ACC112 (cell line): Measurements from ENCODE around the gene ZSWIM5.
"Not testable (repeated sequence)": the region's sequence is repeated elsewhere in the genome, so short reads cannot be mapped to it uniquely, and the experiment has no call there.

Experiments
- H2AFZ ChIP-seq: fragments of 200-600 bp; sonication (generic); one replicate; pipeline ENCODE4 v1.6.0; 2017; ENCODE audit warnings: antibody characterized with exemption, low read length; ENCODE audit not compliant: unreplicated experiment
- H3K27ac ChIP-seq: fragments of 200-600 bp; sonication (generic); 2 replicates; pipeline ENCODE4 v1.5.1; 2014; ENCODE audit warnings: low read depth, mild to moderate bottlenecking, antibody characterized with exemption, low read length, moderate library complexity
- H3K27me3 ChIP-seq: fragments of 200-600 bp; sonication (generic); 2 replicates; pipeline ENCODE4 v1.6.1; 2014; ENCODE audit warnings: mild to moderate bottlenecking, antibody characterized with exemption, low read length, moderate library complexity, mixed read lengths; ENCODE audit not compliant: insufficient read depth
- H3K36me3 ChIP-seq: fragments of 200-600 bp; sonication (generic); 2 replicates; pipeline ENCODE4 v1.6.1; 2016; ENCODE audit warnings: mild to moderate bottlenecking, antibody characterized with exemption, low read length, moderate library complexity, mixed read lengths; ENCODE audit not compliant: insufficient read depth
- H3K4me1 ChIP-seq: fragments of 200-600 bp; sonication (generic); one replicate; pipeline ENCODE4 v1.6.1; 2016; ENCODE audit warnings: low read length, mixed read lengths; ENCODE audit not compliant: insufficient read depth, unreplicated experiment, control insufficient read depth
- H3K4me3 ChIP-seq: fragments of 200-600 bp; sonication (generic); 2 replicates; pipeline ENCODE4 v1.5.1; 2014; ENCODE audit warnings: mild to moderate bottlenecking, low read depth, low read length
- H3K79me2 ChIP-seq: fragments of 200-600 bp; sonication (generic); one replicate; pipeline ENCODE4 v1.6.0; 2016; ENCODE audit warnings: low read length; ENCODE audit not compliant: control insufficient read depth, unreplicated experiment, insufficient read depth

Gene ZSWIM5

DNA sequence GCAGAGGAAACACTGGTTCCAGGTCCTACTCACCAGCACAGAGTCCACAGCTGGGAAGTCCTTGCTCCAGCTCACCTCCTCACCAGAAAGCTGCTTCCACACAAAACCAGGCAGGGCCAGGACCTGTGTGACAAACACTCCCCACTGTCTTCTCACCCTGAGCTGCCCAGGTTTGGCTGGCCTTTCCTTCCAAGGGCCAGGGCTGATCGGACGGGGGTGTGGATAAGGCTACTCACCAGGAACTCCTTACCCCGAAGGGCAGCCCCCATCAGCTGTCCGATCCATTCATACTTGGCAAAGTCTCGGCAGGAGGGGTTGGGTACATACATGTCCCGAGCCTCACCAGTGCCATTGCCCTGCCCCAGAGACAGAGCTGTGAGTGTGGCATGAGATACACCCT, 200.6 kb downstream of the ZSWIM5 start:
- Histone ChIP-seq H3K36me3 (peaks cover 15% of the 10 kb centered on the region; the same call in 1 of the 2 replicates), H3K4me3 (no peak overlapping the region), H2AFZ (no peak overlapping the region), H3K27ac (no peak overlapping the region), H3K4me1 (no peaks in the 10 kb centered on the region), H3K27me3 (no peaks in the 10 kb centered on the region), H3K79me2 (peaks cover 10% of the 10 kb centered on the region)

DNA sequence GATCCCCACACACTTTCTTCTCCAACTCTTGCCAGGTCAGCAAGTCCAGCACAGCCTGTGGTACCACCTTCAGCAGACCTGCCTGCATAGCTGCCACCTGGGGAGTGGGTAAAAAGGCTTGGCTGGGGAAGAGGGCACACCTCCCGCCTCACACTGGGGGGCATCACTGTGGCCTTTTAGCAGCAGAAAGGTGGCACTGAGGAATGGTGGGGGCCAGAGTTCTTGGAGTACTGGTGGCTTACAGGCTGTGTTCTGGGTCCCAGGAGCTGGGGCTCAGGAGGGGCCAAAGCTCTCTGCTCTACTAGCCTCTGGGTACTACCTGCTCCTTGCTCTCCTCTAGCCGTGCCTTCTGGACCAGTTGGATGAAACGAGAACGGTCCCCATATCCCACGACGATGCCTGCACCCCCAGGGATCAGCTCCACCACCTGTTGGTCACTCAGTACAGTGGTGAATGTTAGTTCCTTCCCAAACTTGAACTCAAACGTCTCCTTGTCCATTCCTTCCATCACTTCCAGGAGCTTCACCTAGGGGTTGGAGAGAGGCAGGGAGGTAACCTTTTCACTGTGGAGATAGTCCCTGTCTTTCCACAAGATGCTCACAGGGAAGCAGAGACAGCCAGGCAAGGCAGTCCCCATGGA, 202.0 kb downstream of the ZSWIM5 start:
- Histone ChIP-seq H3K4me1 (no peaks in the 10 kb centered on the region), H3K27ac (no peak overlapping the region), H3K79me2 (no peaks in the 10 kb centered on the region), H3K36me3 (peaks cover 15% of the 10 kb centered on the region; the same call in 1 of the 2 replicates), H3K4me3 (no peak overlapping the region), H3K27me3 (no peaks in the 10 kb centered on the region), H2AFZ (no peak overlapping the region)

DNA sequence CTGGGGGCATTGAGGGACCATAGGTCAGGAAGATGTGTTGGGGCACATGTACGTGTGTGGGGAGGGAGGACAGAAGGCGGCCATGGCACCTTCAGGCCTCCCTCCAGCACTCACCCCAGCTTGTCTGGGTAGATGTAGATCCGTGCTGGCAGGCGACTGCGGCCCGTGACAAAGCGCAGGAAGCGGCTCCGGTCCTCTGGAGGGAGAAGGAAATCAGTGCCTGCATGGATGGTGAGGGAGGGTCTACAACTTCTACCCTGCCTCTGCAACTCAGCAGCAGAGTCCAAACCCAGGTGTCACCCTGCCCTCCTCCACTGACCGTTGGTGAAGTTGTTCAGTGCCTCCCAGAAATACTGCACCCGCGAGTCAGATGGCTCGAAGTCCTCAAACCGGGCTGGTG, 202.7 kb downstream of the ZSWIM5 start:
- H3K36me3 ChIP-seq = peaks cover 15% of the 10 kb centered on the region; the same call in 1 of the 2 replicates
- H3K4me1 ChIP-seq = no peaks in the 10 kb centered on the region
- no peak overlapping the region for H2AFZ ChIP-seq
- H3K27ac ChIP-seq = no peak overlapping the region
- no peak overlapping the region for H3K4me3 ChIP-seq
- H3K27me3 ChIP-seq = no peaks in the 10 kb centered on the region
- H3K79me2 ChIP-seq = no peaks in the 10 kb centered on the region

DNA sequence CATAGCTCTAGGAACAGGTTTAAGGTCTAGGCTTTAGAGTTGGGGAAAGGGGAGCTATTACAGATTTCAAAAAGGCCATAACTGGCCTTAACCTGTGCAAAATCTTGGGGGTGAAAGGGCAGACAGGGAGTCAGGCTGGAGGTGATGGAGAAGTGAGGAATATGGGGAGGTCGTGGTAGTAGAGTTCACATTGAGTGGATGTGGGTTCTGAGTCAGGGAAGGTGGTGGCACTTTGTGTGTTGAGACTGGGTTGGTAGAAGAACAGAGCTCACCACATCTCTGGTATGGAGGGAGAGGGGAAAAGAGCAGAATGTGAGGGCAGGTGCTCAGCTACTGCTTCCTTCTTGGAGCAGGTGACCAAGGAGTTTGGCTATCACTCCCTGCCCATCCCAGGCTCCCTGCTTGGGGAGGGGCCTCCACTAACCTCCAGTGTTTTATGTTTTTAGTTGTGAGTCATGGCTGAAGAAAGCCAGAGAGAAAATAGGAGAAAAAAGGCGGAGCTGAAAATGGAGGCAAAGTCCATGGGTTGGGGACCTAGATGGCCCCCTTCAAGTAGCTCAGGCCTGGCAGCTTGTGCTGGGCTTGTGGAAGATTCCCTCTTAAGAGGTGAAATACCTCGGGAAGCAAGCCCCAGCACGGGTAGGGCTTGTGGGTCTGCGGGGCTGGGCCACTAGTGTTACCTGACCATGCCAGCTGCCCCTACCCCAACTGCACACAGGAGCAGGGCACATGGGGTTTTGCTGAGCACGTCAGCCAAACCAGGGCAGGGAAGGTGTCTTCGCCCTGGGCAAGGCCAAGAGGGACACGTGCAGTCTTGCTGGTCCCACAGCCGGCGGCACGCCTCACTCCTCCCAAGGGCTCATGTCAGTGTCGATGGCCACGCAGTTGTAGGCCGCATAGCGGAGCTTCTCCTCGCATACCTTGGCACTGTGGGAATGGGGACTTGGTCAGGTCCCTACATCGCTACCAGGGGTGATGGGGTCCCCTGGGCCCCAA, 203.5 kb downstream of the ZSWIM5 start:
- Histone ChIP-seq H3K27me3 (no peaks in the 10 kb centered on the region), H3K4me1 (no peaks in the 10 kb centered on the region), H3K36me3 (peaks cover 15% of the 10 kb centered on the region; the same call in 1 of the 2 replicates), H3K4me3 (no peak overlapping the region), H3K79me2 (no peaks in the 10 kb centered on the region), H3K27ac (no peak overlapping the region), H2AFZ (no peak overlapping the region)

DNA sequence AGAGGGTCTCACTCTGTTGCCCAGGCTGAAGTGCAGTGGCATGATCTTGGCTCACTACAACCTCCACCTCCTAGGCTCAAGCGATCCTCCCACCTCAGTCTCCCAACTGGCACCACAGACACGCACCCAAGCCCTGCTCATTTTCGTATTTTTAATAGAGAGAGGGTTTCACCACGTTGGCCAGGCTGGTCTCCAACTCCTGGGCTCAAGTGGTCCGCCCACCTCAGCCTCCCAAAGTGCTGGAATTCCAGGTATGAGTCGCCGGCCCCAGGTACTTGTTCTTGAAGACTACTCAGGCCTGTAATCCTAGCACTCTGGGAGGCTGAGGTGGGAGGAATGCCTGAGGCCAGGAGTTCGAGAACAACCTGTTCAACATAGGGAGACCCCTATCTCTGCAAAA, 204.8 kb downstream of the ZSWIM5 start:
- not testable (repeated sequence) for H3K4me1 ChIP-seq, H3K79me2 ChIP-seq, H3K4me3 ChIP-seq, H2AFZ ChIP-seq, H3K27me3 ChIP-seq, H3K27ac ChIP-seq
- peaks cover 15% of the 10 kb centered on the region; the same call in 1 of the 2 replicates for H3K36me3 ChIP-seq

DNA sequence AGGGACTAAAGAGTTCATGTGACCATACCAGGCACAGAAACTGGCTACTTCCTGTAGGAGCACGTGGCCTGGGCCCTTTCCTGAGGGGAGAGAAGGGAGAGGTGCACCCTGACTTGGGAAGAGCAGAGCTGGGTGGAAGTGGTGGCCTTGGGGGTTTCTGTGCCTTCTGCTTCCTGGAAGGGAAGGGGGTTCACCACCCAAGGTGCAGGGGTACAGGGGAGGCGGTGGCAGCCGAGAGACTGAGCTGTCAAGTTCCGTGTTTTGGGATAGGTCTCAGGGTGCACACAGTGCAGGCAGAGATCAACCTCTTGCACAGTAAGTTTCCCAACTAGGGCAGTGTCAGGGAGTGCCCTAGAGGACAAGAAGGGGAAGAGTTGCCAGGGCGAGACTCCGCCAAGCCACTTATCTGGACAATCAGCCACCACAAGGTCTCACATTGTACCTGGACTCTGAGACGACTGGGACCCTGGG, 205.4 kb downstream of the ZSWIM5 start:
- H3K4me1 ChIP-seq = no peaks in the 10 kb centered on the region
- no peak overlapping the region for H2AFZ ChIP-seq
- no peak overlapping the region for H3K4me3 ChIP-seq
- no peaks in the 10 kb centered on the region for H3K27me3 ChIP-seq
- H3K27ac ChIP-seq = no peak overlapping the region
- H3K36me3 ChIP-seq = peaks cover 15% of the 10 kb centered on the region; the same call in 1 of the 2 replicates
- no peaks in the 10 kb centered on the region for H3K79me2 ChIP-seq

DNA sequence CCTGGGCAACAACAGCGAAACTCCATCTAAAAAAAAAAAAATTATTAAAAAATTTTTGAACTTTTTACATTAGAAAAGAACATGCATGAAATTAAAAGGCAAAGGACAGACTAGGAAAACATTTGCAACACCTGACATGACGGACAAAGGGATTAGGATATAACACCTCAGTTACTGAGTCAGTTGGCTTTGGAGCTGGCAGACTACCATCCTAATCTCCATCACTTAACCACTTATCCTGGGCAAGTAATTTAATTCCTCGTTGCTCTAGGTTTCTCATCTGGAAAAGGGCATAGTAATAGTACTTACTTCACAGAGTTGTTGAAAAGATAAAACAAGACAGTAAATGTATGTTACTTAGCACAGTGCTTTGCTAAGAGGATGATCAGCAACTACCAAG, 207.2 kb downstream of the ZSWIM5 start:
- Histone ChIP-seq H3K27ac (no peak overlapping the region), H3K4me3 (no peak overlapping the region), H3K27me3 (no peaks in the 10 kb centered on the region), H3K36me3 (peaks cover 15% of the 10 kb centered on the region; the same call in 1 of the 2 replicates), H2AFZ (no peak overlapping the region), H3K79me2 (no peaks in the 10 kb centered on the region), H3K4me1 (no peaks in the 10 kb centered on the region)

DNA sequence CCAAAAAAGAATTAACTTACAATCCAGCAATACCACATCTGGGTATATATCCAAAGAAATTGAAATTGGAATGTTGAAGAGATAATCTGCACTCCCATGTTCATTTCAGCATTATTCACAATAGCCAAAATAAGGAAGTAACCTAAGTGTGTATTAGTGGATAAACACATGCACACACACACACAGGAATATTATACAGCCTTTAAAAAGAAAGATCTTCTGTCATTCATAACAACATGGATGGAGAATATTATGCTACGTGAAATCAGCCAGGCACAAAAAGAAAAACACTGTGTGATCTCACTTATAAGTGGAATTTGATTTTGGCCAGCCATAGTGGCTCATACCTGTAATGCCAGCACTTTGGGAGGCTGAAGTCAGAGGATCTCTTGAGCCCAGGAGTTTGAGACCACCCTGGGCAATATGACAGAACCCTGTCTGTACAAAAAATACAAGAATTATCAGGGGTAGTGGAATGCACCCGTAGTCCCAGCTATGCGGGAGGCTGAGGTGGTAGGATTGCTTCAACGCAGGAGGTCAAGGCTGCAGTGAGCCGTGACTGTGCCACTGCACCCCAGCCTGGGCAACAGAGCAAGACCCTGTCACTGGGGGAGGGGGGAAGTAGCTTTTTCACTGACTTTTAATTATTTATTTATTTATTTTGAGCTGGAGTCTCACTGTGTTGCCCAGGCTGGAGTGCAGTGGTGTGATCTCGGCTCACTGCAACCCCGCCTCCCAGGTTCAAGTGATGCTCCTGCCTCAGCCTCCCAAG, 210.8 kb downstream of the ZSWIM5 start:
- Histone ChIP-seq H3K79me2 (no peaks in the 10 kb centered on the region), H3K27me3 (no peaks in the 10 kb centered on the region), H2AFZ (no peak overlapping the region), H3K27ac (no peak overlapping the region), H3K36me3 (no peaks in the 10 kb centered on the region), H3K4me1 (no peaks in the 10 kb centered on the region), H3K4me3 (no peak overlapping the region)

DNA sequence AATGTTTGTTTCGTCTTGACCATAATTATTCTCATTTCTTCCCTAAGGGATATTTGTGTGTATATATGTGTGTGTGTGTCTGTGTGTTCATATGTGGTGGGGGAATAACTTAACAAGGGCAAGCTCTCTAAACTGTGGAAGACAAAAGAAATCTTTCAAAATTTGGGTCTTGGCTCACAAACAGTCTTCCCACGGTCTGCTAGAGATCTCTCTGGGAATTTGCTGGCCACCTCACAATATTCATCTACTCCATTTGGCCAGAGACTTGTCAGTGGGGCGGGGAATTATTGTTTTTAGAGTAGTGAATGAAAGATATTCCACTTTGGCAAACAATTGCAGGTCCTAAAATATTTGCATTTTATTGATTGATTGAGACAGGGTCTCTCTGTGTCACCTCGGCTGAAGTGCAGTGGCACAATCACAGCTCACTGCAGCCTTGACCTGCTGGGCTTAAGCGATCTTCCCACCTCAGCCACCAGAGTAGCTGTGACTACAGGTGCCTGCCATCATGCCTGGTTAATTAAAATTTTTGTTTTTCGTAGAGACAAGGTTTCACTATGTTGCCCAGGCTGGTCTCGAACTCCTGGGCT, 212.0 kb downstream of the ZSWIM5 start:
- H3K4me3 ChIP-seq = no peak overlapping the region
- H3K36me3 ChIP-seq = no peaks in the 10 kb centered on the region
- H2AFZ ChIP-seq = no peak overlapping the region
- no peaks in the 10 kb centered on the region for H3K27me3 ChIP-seq
- H3K27ac ChIP-seq = no peak overlapping the region
- no peaks in the 10 kb centered on the region for H3K4me1 ChIP-seq
- H3K79me2 ChIP-seq = no peaks in the 10 kb centered on the region

DNA sequence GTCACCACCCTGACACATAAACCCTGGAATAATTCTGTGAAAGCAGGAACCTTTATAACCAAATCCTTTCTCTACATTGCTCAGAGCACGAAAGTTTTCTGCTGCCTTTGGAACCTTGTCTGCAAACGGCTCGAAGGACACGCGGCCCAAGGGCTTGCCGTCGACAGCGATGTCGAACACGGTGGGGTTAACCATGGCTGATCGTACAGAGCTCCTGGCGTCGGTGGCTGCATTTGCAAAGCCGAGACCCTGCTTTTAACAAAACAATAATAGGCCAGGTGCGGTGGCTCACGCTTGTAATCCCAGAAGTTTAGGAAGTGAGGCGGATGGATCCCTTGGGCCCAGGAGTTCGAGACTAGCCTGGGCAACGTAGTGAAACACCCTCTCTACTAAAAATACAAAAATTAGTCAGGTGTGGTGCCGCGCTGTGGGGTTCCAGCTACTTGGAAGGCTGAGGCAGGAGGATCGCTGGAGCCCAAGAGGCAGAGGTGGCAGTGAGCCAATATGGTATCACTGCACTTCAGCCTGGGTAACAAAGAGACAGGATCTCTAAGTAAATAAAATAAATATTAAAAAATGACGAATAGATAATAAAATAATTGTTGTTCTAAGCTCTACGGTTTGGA, 217.8 kb downstream of the ZSWIM5 start:
- no peak overlapping the region for H3K27ac ChIP-seq
- H3K4me1 ChIP-seq = peaks cover 7% of the 10 kb centered on the region
- no peak overlapping the region for H3K4me3 ChIP-seq
- H3K79me2 ChIP-seq = peaks cover 19% of the 10 kb centered on the region
- H3K27me3 ChIP-seq = no peaks in the 10 kb centered on the region
- no peak overlapping the region for H2AFZ ChIP-seq
- no peaks in the 10 kb centered on the region for H3K36me3 ChIP-seq
